ENCODE data around the gene LYAR.

LYAR gene

DNA sequence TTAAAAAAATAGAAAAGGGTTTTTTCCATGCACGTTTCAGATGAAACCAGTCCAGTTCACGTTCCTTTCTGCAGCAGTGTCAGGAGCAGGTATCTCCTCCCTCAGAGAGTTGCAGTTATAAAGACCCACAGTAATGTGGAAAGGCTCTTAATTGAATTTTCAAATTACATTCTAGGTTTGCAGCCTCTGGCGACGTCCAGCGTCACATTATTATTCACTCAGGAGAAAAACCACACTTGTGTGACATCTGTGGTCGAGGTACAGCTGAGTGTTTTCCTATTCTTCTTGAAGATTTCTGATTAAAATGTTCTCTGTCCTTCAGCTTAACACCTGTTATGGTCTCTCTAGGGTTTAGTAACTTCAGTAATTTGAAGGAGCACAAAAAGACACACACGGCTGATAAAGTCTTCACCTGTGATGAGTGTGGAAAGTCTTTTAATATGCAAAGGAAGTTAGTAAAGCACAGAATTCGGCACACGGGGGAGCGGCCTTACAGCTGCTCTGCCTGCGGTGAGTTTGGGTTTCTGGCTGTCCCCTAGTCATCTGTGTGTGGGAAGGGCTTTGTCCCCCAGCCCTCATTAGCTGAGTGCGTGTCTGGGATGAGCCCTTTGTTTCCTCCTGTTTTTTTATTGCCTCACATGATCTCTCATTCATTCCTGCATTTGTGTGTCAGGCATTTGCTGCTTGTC, 25.7 kb upstream of the LYAR start:
- FAIRE-seq: no peak

- FAIRE-seq: no peak
These were observed 21.2 kb upstream of the LYAR start for GRCh38 chr4:4311193-4311592.

DNA sequence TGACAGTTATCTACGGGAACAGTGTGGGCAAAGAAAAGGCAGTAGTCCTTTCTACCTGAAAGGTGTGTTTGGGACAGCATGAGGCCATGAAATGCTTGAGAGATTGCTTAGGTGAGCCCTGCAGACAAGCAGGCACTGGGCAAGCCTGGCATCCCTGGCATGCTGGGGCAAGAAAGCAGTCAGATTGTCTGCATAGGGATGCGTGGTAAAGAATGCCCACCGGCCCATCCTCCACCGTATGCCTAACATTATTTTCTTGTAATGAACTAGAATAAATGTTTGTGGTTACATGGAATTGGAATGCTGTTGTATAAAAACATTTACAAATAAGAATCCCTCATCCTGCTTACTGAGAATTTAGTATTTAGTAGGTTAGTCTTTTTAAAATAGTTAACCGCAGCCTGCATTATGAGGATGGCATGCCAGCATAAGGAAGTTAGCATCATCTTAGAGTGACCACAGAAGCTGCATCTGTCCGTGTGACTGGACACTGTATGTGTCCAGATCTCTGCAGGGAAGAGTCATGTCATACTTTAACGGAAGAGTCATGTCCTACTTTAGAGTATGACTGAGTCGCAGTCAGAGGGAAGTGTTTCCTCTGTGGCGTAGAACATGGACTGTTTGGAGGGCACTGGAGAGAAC, 19.0 kb upstream of the LYAR start:
- no peak for FAIRE-seq

DNA sequence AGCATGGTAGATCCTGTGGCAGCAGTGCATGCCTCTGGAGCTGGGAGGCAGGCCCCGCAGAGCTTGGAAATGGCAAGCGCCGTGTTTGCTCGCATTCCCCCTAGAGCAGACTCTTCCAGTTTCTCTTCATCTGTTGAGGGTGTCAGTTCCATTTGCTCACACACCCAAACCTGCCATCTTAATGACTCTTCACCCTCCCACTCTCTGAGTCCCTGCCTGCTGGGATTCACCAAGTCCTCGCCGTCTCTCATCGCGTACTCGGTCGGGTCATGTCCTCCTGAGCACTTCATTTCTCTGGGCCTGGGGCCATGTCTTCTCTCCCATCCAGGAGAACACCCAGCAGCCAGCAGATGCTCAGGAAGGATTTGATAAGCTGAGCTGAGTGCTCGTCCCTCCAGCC, 17.0 kb upstream of the LYAR start:
- no peak for FAIRE-seq

GRCh38 chr4:4302416-4302815, 12.5 kb upstream of the LYAR start:
- FAIRE-seq: no peak

- FAIRE-seq: no peak
These were observed 12.0 kb upstream of the LYAR start for GRCh38 chr4:4302001-4302400.

DNA sequence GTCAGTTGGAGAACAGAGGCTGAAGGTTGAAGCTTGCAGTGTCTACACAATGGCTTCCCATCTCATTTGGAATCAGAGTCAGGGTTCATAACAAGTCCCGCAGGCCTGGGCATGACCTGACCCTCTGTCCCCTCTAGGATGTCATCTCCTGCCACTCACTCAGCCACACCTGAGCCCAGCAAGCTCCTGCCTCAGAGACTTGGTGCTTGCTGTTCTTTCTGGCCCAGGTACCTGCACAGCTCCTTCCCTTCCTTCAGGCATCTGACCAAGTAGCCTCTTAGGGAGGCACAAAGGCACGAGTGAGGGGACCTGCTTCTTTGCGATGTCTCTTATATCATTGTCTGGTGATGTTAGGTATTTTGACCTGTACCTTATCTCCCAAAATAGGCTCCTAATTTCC, 9.1 kb upstream of the LYAR start:
- FAIRE-seq: no peak

DNA sequence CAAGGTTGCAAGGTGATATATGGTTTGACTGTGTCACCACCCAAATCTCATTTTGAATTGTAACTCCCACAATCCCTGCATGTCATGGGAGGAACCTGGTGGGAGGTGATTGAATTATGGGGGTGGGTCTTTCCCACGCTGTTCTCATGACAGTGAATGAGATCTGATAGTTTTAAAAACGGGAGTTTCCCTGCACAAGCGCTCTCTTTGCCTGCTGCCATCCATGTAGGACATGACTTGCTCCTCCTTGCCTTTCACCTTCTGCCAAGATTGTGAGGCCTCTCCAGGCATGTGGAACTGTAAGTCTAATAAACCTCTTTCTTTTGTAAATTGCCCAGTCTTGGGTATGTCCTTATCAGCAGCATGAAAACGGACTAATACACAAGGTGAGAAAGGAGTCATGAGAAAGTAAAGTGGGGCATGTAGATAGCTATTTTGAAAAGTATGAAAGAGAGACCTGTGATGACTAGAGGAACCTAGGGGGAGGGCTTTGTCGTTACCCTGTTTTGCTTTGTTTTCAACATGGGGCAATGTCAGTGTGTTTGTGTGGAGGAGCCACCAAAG, 6.4 kb upstream of the LYAR start:
- no peak for FAIRE-seq

- no peak for FAIRE-seq
These were observed 3.3 kb upstream of the LYAR start for GRCh38 chr4:4293279-4293678.

DNA sequence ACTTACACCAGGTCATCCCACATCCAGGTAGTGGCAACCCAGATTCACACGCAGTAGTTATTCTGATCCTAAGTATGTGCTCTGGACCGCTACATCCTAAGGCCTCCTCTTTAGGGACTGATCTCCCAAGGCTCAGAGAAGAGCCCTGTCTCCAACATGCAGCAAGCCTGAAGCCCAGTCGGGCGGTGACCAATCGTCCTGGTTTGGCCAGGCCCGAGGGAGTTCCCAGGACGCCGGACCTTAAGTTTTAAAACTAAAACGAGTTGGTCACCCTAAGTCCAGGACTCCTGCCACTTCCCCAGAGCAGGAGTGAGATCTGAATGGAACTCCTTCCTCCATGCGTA, 385 bp downstream of the LYAR start:
- FAIRE-seq: no peak

DNA sequence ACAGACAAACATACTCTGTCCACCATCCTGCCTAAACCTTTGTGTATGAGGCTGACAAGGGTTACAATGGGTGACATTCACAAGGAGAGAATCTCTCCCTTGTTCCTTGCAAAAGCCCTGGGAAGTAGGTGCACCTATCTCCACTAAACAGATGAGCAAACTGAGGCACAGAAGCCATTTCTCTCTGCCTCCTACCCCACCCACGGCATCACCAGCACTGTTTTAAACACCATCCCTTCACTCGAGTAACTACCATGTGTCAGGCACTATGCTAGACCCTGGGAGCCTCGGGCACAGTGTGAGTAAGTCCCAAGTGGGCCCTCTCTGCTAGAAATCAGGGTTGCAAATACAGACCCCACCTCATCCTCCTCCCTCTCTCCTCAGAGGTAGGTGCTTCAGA, 899 bp downstream of the LYAR start:
- FAIRE-seq: no peak

DNA sequence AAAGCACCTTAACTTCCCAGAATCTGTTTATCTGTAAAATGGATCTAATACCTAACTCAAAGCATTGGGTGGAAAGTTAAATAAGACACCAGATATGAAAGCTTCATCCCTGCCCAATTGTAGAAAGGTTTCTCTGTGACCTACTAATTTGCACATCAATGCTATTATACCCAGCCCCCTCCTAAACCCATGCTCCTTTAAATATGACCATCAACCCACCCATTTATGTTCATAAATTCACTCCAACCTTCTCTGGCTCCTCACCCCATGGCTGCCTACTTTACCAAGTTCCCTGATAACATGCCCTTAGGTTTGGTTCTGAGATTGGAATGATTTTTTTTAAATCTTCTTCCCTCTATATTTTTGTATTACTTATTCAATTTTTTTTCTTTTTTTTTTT, 1.9 kb downstream of the LYAR start:
- no peak for FAIRE-seq

DNA sequence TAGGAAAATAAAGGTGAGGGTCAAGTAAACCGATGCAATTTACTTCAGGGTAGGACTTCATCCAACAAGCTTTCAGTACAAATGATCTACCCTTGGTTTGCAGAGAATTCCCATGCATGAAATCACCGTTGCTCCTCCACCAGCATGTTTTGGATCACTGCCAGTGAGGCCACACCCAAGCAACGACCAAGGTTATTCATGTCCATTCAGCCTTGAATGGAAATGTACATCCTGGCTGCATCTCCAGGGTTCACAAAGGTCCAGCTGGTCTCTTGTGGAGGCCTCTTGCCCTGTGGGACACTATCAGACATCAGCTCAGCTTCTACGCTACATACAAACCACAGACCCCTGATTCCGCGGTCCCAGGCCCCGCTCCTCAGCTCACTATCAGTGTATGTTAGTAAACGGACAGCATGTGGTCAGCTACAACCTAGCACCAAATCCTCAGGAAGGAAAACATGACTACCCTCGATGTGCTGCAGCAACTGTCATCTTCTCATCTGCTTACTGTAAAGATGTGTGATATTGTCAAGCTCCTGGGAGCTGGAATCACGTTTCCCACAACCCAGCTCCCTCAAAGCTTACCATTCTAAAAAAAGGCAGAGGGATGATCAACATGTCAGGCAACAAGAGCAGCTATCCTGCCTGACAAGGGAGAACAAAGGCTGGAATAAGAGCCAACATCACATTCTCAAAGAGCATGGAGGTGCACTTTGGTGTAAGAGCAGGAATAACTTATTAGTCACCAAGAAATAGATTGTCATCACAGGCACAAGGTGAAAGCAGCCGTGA, 4.9 kb downstream of the LYAR start:
- FAIRE-seq: no peak

- FAIRE-seq: no peak
These were observed 8.2 kb downstream of the LYAR start for GRCh38 chr4:4281787-4282186.

DNA sequence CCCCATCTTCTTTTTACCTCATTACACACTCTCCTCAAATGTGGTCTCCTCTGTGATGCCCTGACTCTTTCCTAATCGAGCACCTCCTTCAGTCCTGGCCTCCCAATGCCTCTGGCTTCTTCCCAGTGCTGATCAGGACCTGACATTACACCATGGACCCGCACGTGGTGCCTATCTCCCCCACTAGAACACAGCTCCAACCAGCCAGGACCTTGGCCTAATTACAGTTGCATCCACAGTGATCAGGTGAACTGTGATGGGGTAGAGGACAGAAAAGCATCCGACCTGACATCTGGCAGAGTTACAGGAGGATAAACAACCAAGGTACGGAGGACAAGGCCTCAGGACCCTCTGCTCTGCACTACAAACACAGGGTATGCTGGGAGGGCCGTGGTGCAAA, 12.4 kb downstream of the LYAR start:
- no peak for FAIRE-seq

GRCh38 chr4:4274226-4274625, 15.7 kb downstream of the LYAR start:
- no peak for FAIRE-seq

DNA sequence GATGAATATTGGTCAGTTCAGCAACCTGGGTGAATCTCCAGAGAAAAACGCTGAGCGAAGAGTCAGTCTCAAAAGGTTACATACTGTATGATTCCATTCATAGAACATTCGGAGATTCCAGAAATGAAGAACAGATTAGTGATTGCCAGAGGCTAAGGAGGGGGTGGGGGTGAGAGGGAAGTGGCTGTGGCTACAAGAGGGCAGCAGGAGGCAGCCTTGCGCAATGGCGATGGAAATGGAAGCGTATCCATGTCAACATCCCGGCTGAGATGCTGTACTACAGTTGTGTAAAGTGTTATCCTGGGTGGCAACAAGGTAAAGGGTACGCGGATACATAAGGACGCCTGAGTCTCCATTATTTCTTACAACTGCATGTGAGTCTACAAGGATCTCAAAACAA, 18.0 kb downstream of the LYAR start:
- no peak for FAIRE-seq

DNA sequence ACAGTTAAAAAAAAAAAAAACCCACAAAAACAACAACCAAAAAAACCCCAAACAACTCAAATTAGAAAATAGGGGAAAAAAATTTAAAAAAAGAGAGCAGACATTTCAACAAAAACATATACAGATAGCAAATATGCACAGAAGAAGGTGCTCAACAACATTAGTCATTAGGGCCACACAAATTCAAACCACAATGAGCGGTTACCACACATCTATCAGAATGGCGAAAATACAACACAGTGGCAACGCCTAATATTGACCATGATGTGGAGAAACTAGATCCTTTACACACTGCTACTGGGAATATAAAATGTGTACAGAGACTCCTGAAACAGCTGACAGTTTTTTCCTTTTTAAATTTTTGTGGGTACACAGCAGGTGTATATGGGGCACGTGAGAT, 19.4 kb downstream of the LYAR start:
- no peak for FAIRE-seq

DNA sequence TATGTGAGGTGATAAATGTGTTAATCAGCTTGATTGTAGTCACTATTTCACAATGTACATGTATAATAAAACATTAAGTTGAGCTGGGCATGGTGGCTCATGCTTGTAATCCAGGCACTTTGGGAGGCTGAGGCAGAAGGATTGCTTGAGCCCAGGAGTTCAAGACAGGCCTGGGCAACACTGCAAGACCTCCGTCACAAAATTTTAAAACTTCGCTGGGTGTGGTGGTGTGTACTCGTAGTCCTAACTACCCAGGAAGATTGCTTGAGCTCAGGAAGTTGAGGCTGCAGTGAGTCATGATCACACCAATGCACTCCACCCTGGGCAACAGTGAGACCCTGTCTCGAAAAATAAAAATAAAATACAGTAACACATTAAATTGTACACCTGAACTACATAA, 20.1 kb downstream of the LYAR start:
- FAIRE-seq: no peak

- no peak for FAIRE-seq
These were observed 20.6 kb downstream of the LYAR start for GRCh38 chr4:4269331-4269731.

GRCh38 chr4:4268776-4269175, 21.2 kb downstream of the LYAR start:
- no peak for FAIRE-seq

DNA sequence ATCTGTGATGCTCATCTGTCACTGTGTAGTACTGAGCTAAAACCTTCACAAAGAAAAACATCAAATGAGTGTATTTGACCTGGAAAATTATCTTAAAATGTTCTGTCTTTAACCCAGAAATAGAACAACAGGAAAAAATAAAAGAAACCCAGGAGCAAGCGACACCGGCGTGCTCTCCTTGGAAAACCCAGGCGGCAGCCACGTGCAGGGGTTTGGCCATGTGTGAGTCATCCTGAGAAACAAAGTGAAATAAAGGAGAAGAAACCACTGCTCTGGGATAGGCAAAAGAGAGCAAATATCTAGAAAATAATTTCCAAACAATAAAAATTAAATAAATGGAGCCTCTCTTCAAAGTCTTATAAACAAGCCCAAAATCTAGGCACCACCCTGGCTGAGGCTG, 22.0 kb downstream of the LYAR start:
- no peak for FAIRE-seq

DNA sequence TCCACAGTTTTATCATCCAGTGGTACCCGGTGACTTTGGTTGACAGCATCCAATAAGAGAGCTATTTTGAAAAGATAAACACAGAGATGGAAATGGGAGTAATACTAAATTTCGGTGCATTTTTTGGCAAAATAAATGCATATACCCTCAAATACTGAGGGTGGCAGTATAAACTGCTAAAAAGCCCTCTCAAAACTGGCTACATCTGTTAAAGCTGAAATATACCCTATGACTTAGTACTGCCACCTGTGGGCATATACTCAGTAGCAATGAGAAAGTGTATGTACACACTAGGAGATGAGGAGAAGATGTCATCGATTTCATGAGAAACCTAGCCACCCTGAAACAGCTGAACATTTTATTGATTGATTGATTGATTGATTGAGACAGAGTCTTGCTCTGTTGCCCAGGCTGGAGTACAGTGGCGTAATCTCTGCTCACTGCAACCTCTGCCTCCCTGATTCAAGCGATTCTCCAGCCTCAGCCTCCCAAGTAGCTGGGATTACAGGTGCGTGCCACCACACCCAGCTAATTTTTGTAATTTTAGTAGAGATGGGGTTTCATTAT, 29.7 kb downstream of the LYAR start:
- FAIRE-seq: peak; percentile 92
